MCF 10A (cell line): ENCODE results near the gene MTOR. TPM values are rescaled to one million over a fixed set of nuclear protein-coding genes. Genes with fewer than 3 reads are reported as not detected.

ENCODE experiments used
- BruUV-seq: library from RNA; stranded (reverse); fragments of 400-500 nt; replicated peaks from 2 replicates; lab custom pipeline; 2021; lab: Mats Ljungman, UMichigan
- CTCF ChIA-PET: fragments of 300-600 bp; sonication (Branson Sonifier 250); formaldehyde crosslinking; extraction: SDS; loops from one replicate; lab custom pipeline; 2021; ENCODE audit warnings: antibody characterized with exemption, inconsistent platforms; lab: Yijun Ruan, JAX
- POLR2A ChIA-PET: fragments of 300-600, 350-650 bp; sonication (Branson Sonifier 250); formaldehyde crosslinking; extraction: SDS; loops from one replicate; lab custom pipeline; 2020; ENCODE audit warnings: antibody characterized with exemption, inconsistent platforms; lab: Yijun Ruan, JAX
- DNase-seq: peaks from one replicate; pipeline ENCODE4 v3.0.0-alpha.2; 2018; ENCODE audit not compliant: unreplicated experiment
- H3K27ac Mint-ChIP-seq: one replicate; pipeline ENCODE4 v1.8.0; 2022; ENCODE audit warnings: mild to moderate bottlenecking, low read depth, mixed read lengths; ENCODE audit not compliant: unreplicated experiment
- H3K27me3 Mint-ChIP-seq: one replicate; pipeline ENCODE4 v1.8.0; 2022; ENCODE audit warnings: mixed read lengths; ENCODE audit not compliant: insufficient read depth, unreplicated experiment
- H3K36me3 Mint-ChIP-seq: one replicate; pipeline ENCODE4 v1.8.0; 2022; ENCODE audit warnings: mild to moderate bottlenecking, moderate library complexity, mixed read lengths; ENCODE audit not compliant: insufficient read depth, unreplicated experiment
- H3K4me1 Mint-ChIP-seq: one replicate; pipeline ENCODE4 v1.8.0; 2022; ENCODE audit warnings: mixed read lengths; ENCODE audit not compliant: insufficient read depth, unreplicated experiment
- H3K4me3 Mint-ChIP-seq: one replicate; pipeline ENCODE4 v1.8.0; 2022; ENCODE audit warnings: mild to moderate bottlenecking, moderate library complexity, mixed read lengths; ENCODE audit not compliant: unreplicated experiment
- H3K9me3 Mint-ChIP-seq: one replicate; pipeline ENCODE4 v1.8.0; 2022; ENCODE audit warnings: mixed read lengths; ENCODE audit not compliant: unreplicated experiment
- CTCF ChIP-seq: fragments of 200-600 bp; IDR thresholded peaks from one replicate; pipeline ENCODE4 v1.8.0; 2022; ENCODE audit warnings: antibody characterized with exemption, mild to moderate bottlenecking; ENCODE audit not compliant: unreplicated experiment
- intact Hi-C: fragments of 100-400 bp; cut with micrococcal nuclease; formaldehyde crosslinking; loops from 2 replicates; pipeline ENCODE4 v1.14.1; 2022
- total RNA-seq: library from RNA; stranded (reverse); gene quantifications from 2 replicates; pipeline ENCODE4 v1.2.3, GENCODE V29; 2022

The MTOR gene
- total RNA-seq, 1 experiment from 2014 or later: 45.9 TPM

GRCh38 chr1:11281518-11282331, 19.4 kb upstream of the MTOR start:
- Mint-ChIP-seq H3K4me1 (peaks cover 29% of the 10 kb centered on the region), H3K9me3 (no peaks in the 10 kb centered on the region), H3K4me3 (no peak overlapping the region), H3K27ac (peak overlapping the region; percentile 66), H3K27me3 (no peaks in the 10 kb centered on the region), H3K36me3 (peaks cover 69% of the 10 kb centered on the region)
- no peak for TF ChIP-seq CTCF
- CTCF ChIA-PET: interaction anchor here (0.6 to 1.7 kb wide), 6 partner anchors 10 to 1376 kb away, joined by 3 to 7 read pairs (median 4); no protein-coding TSS in a partner anchor
- BruUV-seq: no TSS peak
- intact Hi-C loops: no loop called here
- peak; percentile 77 for DNase-seq
- POLR2A ChIA-PET: interaction anchor here (1.1 to 2.4 kb wide), 2 partner anchors 9 to 19 kb away, joined by 8 to 13 read pairs; partner anchors contain the start of genes MTOR and UBIAD1

GRCh38 chr1:11280719-11281376, 18.5 kb upstream of the MTOR start:
- H3K9me3 Mint-ChIP-seq: no peaks in the 10 kb centered on the region
- intact Hi-C loops: no loop called here

GRCh38 chr1:11279630-11280029, 17.3 kb upstream of the MTOR start:
- Mint-ChIP-seq H3K36me3 (peaks cover 60% of the 10 kb centered on the region), H3K27ac (no peak overlapping the region), H3K9me3 (no peaks in the 10 kb centered on the region), H3K4me1 (peaks cover 43% of the 10 kb centered on the region), H3K27me3 (no peaks in the 10 kb centered on the region), H3K4me3 (no peak overlapping the region)
- BruUV-seq: no TSS peak
- no peak for DNase-seq
- intact Hi-C loops: no loop called here
- POLR2A ChIA-PET: interaction anchor here (1.0 kb wide), 1 partner anchor 17 kb away, joined by 5 read pairs; the partner anchor contains the start of gene MTOR
- no peak for TF ChIP-seq CTCF
- CTCF ChIA-PET: interaction anchor here (1.0 kb wide), 1 partner anchor 366 kb away, joined by 3 read pairs; no protein-coding TSS in a partner anchor

More at GRCh38 chr1:11280719-11281376, 18.5 kb upstream of the MTOR start:
- H3K36me3 Mint-ChIP-seq: peaks cover 65% of the 10 kb centered on the region
- CTCF ChIA-PET: interaction anchor here (0.6 to 1.4 kb wide), 5 partner anchors 362 to 1375 kb away, joined by 3 to 4 read pairs (median 3); no protein-coding TSS in a partner anchor
- H3K27me3 Mint-ChIP-seq: no peaks in the 10 kb centered on the region
- H3K4me1 Mint-ChIP-seq: peaks cover 33% of the 10 kb centered on the region
- no peak for TF ChIP-seq CTCF
- no peak overlapping the region for H3K4me3 Mint-ChIP-seq
- H3K27ac Mint-ChIP-seq: no peak overlapping the region
- POLR2A ChIA-PET: interaction anchor here (0.6 to 1.1 kb wide), 2 partner anchors 8 to 159 kb away, joined by 3 to 8 read pairs; partner anchors contain the start of gene UBIAD1
- DNase-seq: no peak
- no TSS peak for BruUV-seq

GRCh38 chr1:11279152-11279551, 16.8 kb upstream of the MTOR start:
- CTCF ChIA-PET: interaction anchor here (1.0 kb wide), 1 partner anchor 366 kb away, joined by 3 read pairs; no protein-coding TSS in a partner anchor
- POLR2A ChIA-PET: no interaction called here
- H3K4me3 Mint-ChIP-seq: no peak overlapping the region
- no peak overlapping the region for H3K27ac Mint-ChIP-seq
- no peak for TF ChIP-seq CTCF
- no TSS peak for BruUV-seq
- peaks cover 60% of the 10 kb centered on the region for H3K36me3 Mint-ChIP-seq
- peaks cover 43% of the 10 kb centered on the region for H3K4me1 Mint-ChIP-seq
- H3K27me3 Mint-ChIP-seq: no peaks in the 10 kb centered on the region
- intact Hi-C loops: no loop called here
- H3K9me3 Mint-ChIP-seq: no peaks in the 10 kb centered on the region
- no peak for DNase-seq
